Caco-2 (cell line): ENCODE measurements around the gene CD3D. TPM values are rescaled to one million over a fixed set of nuclear protein-coding genes. Genes with fewer than 3 reads are reported as not detected.
"Not testable (repeated sequence)": the region's sequence is repeated elsewhere in the genome, so short reads cannot be mapped to it uniquely, and the experiment has no call there.

Source experiments
- BruUV-seq: library from RNA; stranded (reverse); fragments of 400-500 nt; replicated peaks from 2 replicates; lab custom pipeline; 2021; lab: Mats Ljungman, UMichigan
- CTCF ChIA-PET: fragments of 300-600 bp; sonication (Branson Sonifier 250); formaldehyde crosslinking; loops from one replicate; lab custom pipeline; 2022; ENCODE audit warnings: antibody characterized with exemption; lab: Charles Lee
- POLR2A ChIA-PET: fragments of 300-600 bp; sonication (Branson Sonifier 250); formaldehyde crosslinking; loops from one replicate; lab custom pipeline; 2022; ENCODE audit warnings: antibody characterized with exemption; lab: Charles Lee
- DNase-seq, 2 experiments: peaks; one replicate each; pipeline versions ENCODE4 v3.0.0 to v3.0.0-alpha.2; 2020 to 2022
- H3K27me3 ChIP-seq: replicated peaks from 2 replicates; pipeline ENCODE4 v1.6.0; 2011; ENCODE audit warnings: low read length; ENCODE audit not compliant: control insufficient read depth, insufficient read depth
- H3K36me3 ChIP-seq: 2 replicates; pipeline ENCODE4 v1.5.1; 2011; ENCODE audit warnings: low read length; ENCODE audit not compliant: control insufficient read depth, insufficient read depth
- H3K4me1 ChIP-seq: fragments of 250-450 bp; sonication (Bioruptor Pico); 2 replicates; pipeline ENCODE4 v1.5.1; 2020; ENCODE audit warnings: mild to moderate bottlenecking
- H3K4me3 ChIP-seq: 2 replicates; pipeline ENCODE4 v1.5.1; 2011; ENCODE audit warnings: low read depth, mild to moderate bottlenecking, control low read depth, low read length
- H3K9me3 ChIP-seq: fragments of 250-450 bp; sonication (Bioruptor Pico); 2 replicates; pipeline ENCODE4 v1.5.1; 2020; ENCODE audit warnings: mild to moderate bottlenecking, moderate library complexity
- H3K27ac Mint-ChIP-seq: one replicate; pipeline ENCODE4 v1.8.0; 2022; ENCODE audit warnings: mixed read lengths; ENCODE audit not compliant: unreplicated experiment
- H3K27me3 Mint-ChIP-seq: one replicate; pipeline ENCODE4 v1.8.0; 2022; ENCODE audit warnings: mixed read lengths; ENCODE audit not compliant: insufficient read depth, unreplicated experiment
- H3K36me3 Mint-ChIP-seq: one replicate; pipeline ENCODE4 v1.8.0; 2022; ENCODE audit warnings: mild to moderate bottlenecking, mixed read lengths; ENCODE audit not compliant: insufficient read depth, unreplicated experiment
- H3K4me1 Mint-ChIP-seq: one replicate; pipeline ENCODE4 v1.8.0; 2022; ENCODE audit warnings: low read depth, mixed read lengths; ENCODE audit not compliant: unreplicated experiment
- H3K4me3 Mint-ChIP-seq: one replicate; pipeline ENCODE4 v1.8.0; 2022; ENCODE audit warnings: mild to moderate bottlenecking, moderate library complexity, mixed read lengths; ENCODE audit not compliant: unreplicated experiment
- H3K9me3 Mint-ChIP-seq: one replicate; pipeline ENCODE4 v1.8.0; 2022; ENCODE audit warnings: mixed read lengths; ENCODE audit not compliant: unreplicated experiment
- CTCF ChIP-seq, 2 experiments: fragments of 200-600 bp in 1 of 2; IDR thresholded peaks; 1 replicate in 1 of 2; 2 replicates in 1 of 2; pipeline versions ENCODE4 v1.5.1 to v1.8.0; 2011 to 2022; ENCODE audit warnings: antibody characterized with exemption in 1 of 2, control low read depth in 1 of 2, inconsistent platforms in 1 of 2, low read depth in 1 of 2, low read length in 1 of 2, mild to moderate bottlenecking in 1 of 2, moderate library complexity in 1 of 2; ENCODE audit not compliant: insufficient read depth in 1 of 2, severe bottlenecking in 1 of 2, unreplicated experiment in 1 of 2
- intact Hi-C: fragments of 100-400 bp; cut with micrococcal nuclease; formaldehyde crosslinking; loops from one replicate; pipeline ENCODE4 v1.10.0; 2022; ENCODE audit not compliant: unreplicated experiment
- total RNA-seq: library from RNA; stranded (reverse); gene quantifications from 2 replicates; pipeline ENCODE4 v1.2.3, GENCODE V29; 2022

Gene CD3D
- total RNA-seq, 1 experiment from 2014 or later, result not detected

GRCh38 chr11:118310781-118311485 is 31.6 kb downstream of the CD3D start:
- Histone ChIP-seq H3K4me1 (peaks cover 46% of the 10 kb centered on the region), H3K36me3 (no peaks in the 10 kb centered on the region), H3K27me3 (no peaks in the 10 kb centered on the region), H3K4me3 (no peak overlapping the region), H3K9me3 (no peaks in the 10 kb centered on the region)
- Mint-ChIP-seq H3K27ac (no peak overlapping the region), H3K27me3 (no peaks in the 10 kb centered on the region), H3K36me3 (peaks cover 12% of the 10 kb centered on the region), H3K9me3 (no peaks in the 10 kb centered on the region), H3K4me1 (peaks cover 38% of the 10 kb centered on the region), H3K4me3 (no peak overlapping the region)
- ChIA-PET POLR2A (no interaction called here), CTCF (interaction anchor here (1.0 to 1.5 kb wide), 5 partner anchors 10 to 112 kb away, joined by 3 to 8 read pairs (median 4); no protein-coding TSS in a partner anchor)
- no peak for DNase-seq
- intact Hi-C loops, result no loop called here
- no peak for TF ChIP-seq CTCF (IDR thresholded peaks at IDR 0.05; ENCODE audit: insufficient read depth in 1 of 2, low read depth in 1 of 2, low read length in 1 of 2, severe bottlenecking in 1 of 2, unreplicated experiment in 1 of 2)
- BruUV-seq, result no TSS peak

- POLR2A ChIA-PET, result no interaction called here
- BruUV-seq, result no TSS peak
- intact Hi-C loops, result no loop called here
Observed at GRCh38 chr11:118310271-118310670, 32.2 kb downstream of the CD3D start.

GRCh38 chr11:118308995-118309528 is 33.4 kb downstream of the CD3D start:
- H3K27me3 Mint-ChIP-seq, H3K9me3 ChIP-seq, H3K36me3 Mint-ChIP-seq, H3K9me3 Mint-ChIP-seq, DNase-seq, H3K4me3 ChIP-seq, intact Hi-C loops, H3K4me3 Mint-ChIP-seq, H3K27ac Mint-ChIP-seq, BruUV-seq, H3K27me3 ChIP-seq, H3K36me3 ChIP-seq: not testable (repeated sequence)
- peaks cover 34% of the 10 kb centered on the region for H3K4me1 ChIP-seq
- H3K4me1 Mint-ChIP-seq, result peaks cover 19% of the 10 kb centered on the region
- POLR2A ChIA-PET, result interaction anchor here (1.5 kb wide), 1 partner anchor 45 kb away, joined by 3 read pairs; the partner anchor contains the start of gene MPZL2
- CTCF ChIA-PET, result interaction anchor here (1.3 to 1.6 kb wide), 2 partner anchors 13 to 110 kb away, joined by 3 to 4 read pairs; no protein-coding TSS in a partner anchor

More at GRCh38 chr11:118310271-118310670, 32.2 kb downstream of the CD3D start:
- Mint-ChIP-seq H3K4me1 (peaks cover 31% of the 10 kb centered on the region), H3K4me3 (no peak overlapping the region), H3K27me3 (no peaks in the 10 kb centered on the region), H3K27ac (no peak overlapping the region), H3K9me3 (no peaks in the 10 kb centered on the region), H3K36me3 (peaks cover 8% of the 10 kb centered on the region)
- H3K4me3 ChIP-seq, result no peak overlapping the region
- H3K4me1 ChIP-seq, result peaks cover 42% of the 10 kb centered on the region
- H3K9me3 ChIP-seq, result no peaks in the 10 kb centered on the region
- H3K27me3 ChIP-seq, result no peaks in the 10 kb centered on the region
- H3K36me3 ChIP-seq, result no peaks in the 10 kb centered on the region
- TF ChIP-seq CTCF (IDR thresholded peaks at IDR 0.05; ENCODE audit: insufficient read depth in 1 of 2, low read depth in 1 of 2, low read length in 1 of 2, severe bottlenecking in 1 of 2, unreplicated experiment in 1 of 2), result no peak
- DNase-seq, result no peak
- CTCF ChIA-PET, result no interaction called here
